ENCODE data around the gene CAPRIN1. TPM values are rescaled to one million over a fixed set of nuclear protein-coding genes. Genes with fewer than 3 reads are reported as not detected.

Gene CAPRIN1
- total and polyA plus RNA-seq, 4 donors = 65.6 to 285 (median 119) TPM

DNA sequence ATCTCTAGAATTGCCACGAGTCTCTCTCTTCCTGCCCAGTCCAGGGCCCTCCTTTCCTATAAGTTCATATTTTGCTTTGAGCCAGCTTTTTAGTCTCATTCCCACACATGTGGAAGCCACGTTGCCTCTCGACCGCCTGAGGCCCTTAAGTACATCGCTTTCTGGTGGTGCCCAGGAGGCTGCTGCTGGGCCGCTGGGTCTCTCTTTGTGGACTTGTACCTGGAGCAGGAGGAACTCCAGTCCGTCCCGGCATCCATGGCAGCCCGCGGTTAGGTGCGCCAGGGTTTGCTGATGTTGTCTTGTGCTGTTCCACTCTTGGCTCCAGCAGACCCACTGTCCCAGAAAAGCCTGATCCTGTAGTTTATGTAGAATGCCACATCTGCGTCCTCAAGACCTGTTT, 94.9 kb downstream of the CAPRIN1 start:
- Histone ChIP-seq H3K27me3 (ENCODE audit: control insufficient read depth in 3 of 3, insufficient read depth in 3 of 3, low read length in 2 of 3) (no peaks in the 10 kb centered on the region), H3K36me3 (ENCODE audit: control insufficient read depth in 4 of 4, insufficient read depth in 4 of 4, low read length in 4 of 4) (peaks cover 34 to 69% (median 44%) of the 10 kb centered on the region in 4 donors), H3K4me1 (ENCODE audit: control insufficient read depth in 5 of 5, insufficient read depth in 5 of 5, low read length in 5 of 5) (no peaks in the 10 kb centered on the region), H3K9ac (ENCODE audit: insufficient read depth in 1 of 2, low read length in 2 of 2) (no peak overlapping the region), H3K27ac (ENCODE audit: low read depth in 1 of 2, low read length in 1 of 2) (no peak overlapping the region), H3K4me3 (no peak overlapping the region), H3K9me3 (ENCODE audit: control insufficient read depth in 4 of 4, insufficient read depth in 3 of 4, low read length in 3 of 4) (peaks cover 0 to 1% (median 0%) of the 10 kb centered on the region in 4 donors)
- DNase-seq = no peak
- TF ChIP-seq, protein P1, sequence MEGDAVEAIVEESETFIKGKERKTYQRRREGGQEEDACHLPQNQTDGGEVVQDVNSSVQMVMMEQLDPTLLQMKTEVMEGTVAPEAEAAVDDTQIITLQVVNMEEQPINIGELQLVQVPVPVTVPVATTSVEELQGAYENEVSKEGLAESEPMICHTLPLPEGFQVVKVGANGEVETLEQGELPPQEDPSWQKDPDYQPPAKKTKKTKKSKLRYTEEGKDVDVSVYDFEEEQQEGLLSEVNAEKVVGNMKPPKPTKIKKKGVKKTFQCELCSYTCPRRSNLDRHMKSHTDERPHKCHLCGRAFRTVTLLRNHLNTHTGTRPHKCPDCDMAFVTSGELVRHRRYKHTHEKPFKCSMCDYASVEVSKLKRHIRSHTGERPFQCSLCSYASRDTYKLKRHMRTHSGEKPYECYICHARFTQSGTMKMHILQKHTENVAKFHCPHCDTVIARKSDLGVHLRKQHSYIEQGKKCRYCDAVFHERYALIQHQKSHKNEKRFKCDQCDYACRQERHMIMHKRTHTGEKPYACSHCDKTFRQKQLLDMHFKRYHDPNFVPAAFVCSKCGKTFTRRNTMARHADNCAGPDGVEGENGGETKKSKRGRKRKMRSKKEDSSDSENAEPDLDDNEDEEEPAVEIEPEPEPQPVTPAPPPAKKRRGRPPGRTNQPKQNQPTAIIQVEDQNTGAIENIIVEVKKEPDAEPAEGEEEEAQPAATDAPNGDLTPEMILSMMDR (IDR thresholded peaks at IDR 0.05; ENCODE audit: control extremely low read depth, extremely low read depth) = no peak
- 92 to 95% methylated on average over 12 of the region's 12 CpGs for WGBS, 2 donors
- ATAC-seq (ENCODE audit: insufficient read depth, low FRiP score) = no peak

DNA sequence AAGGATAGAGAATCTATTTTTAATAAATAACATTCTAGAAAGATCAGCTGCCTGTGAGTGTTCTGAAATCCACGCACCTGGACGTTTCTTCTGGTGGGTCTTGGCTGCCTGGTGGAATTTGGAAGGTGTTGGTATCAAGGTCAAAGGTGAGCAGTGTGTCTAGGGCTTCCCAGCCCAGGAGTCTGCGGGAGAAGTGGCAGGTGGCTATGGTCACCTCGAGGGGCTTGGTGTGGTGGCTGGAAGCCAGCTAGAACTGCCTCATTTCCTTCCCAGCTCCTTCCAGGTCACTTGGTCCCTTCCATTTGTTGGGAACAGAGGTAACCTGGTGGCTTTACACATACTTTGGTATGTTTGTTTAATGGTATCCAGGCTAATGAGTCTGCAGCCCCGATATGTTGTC, 95.3 kb downstream of the CAPRIN1 start:
- Histone ChIP-seq H3K36me3 (ENCODE audit: control insufficient read depth in 4 of 4, insufficient read depth in 4 of 4, low read length in 4 of 4) (peaks cover 29 to 67% (median 40%) of the 10 kb centered on the region in 4 donors), H3K9ac (ENCODE audit: insufficient read depth in 1 of 2, low read length in 2 of 2) (no peak overlapping the region), H3K4me1 (ENCODE audit: control insufficient read depth in 5 of 5, insufficient read depth in 5 of 5, low read length in 5 of 5) (no peaks in the 10 kb centered on the region), H3K9me3 (ENCODE audit: control insufficient read depth in 4 of 4, insufficient read depth in 3 of 4, low read length in 3 of 4) (peaks cover 0 to 1% (median 0%) of the 10 kb centered on the region in 4 donors), H3K27ac (ENCODE audit: low read depth in 1 of 2, low read length in 1 of 2) (no peak overlapping the region), H3K27me3 (ENCODE audit: control insufficient read depth in 3 of 3, insufficient read depth in 3 of 3, low read length in 2 of 3) (no peaks in the 10 kb centered on the region), H3K4me3 (no peak overlapping the region)
- DNase-seq (no peak), ATAC-seq (ENCODE audit: insufficient read depth, low FRiP score) (no peak)
- TF ChIP-seq, protein P1 (IDR thresholded peaks at IDR 0.05; ENCODE audit: control extremely low read depth, extremely low read depth) = no peak
- WGBS, 2 donors = 84 to 89% methylated on average over 5 of the region's 5 CpGs

DNA sequence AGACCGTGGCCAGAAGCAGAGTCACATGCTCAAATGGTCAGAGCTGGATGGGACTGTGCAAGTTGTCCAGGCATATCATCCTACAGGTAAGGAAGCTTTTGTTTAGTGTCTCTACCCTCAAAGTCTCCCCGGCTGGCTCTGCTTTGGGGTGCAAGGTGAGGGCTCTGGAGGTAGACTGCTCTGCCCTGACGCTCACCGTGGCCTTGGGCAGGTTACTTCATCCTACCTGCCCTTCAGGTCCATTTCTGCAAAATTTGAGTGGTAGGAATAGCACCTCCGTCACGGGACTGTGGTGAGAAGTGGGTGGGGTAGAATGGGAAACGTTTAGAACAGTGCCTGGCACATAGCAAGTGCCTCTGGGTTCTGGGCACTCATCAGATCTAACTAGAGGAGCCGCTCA, 96.0 kb downstream of the CAPRIN1 start:
- Histone ChIP-seq H3K9ac (ENCODE audit: insufficient read depth in 1 of 2, low read length in 2 of 2) (no peak overlapping the region), H3K36me3 (ENCODE audit: control insufficient read depth in 4 of 4, insufficient read depth in 4 of 4, low read length in 4 of 4) (peaks cover 25 to 66% (median 36%) of the 10 kb centered on the region in 4 donors), H3K27ac (ENCODE audit: low read depth in 1 of 2, low read length in 1 of 2) (no peak overlapping the region), H3K4me3 (no peak overlapping the region), H3K9me3 (ENCODE audit: control insufficient read depth in 4 of 4, insufficient read depth in 3 of 4, low read length in 3 of 4) (peaks cover 0 to 1% (median 0%) of the 10 kb centered on the region in 4 donors), H3K27me3 (ENCODE audit: control insufficient read depth in 3 of 3, insufficient read depth in 3 of 3, low read length in 2 of 3) (no peaks in the 10 kb centered on the region), H3K4me1 (ENCODE audit: control insufficient read depth in 5 of 5, insufficient read depth in 5 of 5, low read length in 5 of 5) (peaks cover 0 to 2% (median 0%) of the 10 kb centered on the region in 5 donors)
- ATAC-seq (ENCODE audit: insufficient read depth, low FRiP score) (no peak), DNase-seq (no peak)
- TF ChIP-seq, protein P1 (IDR thresholded peaks at IDR 0.05; ENCODE audit: control extremely low read depth, extremely low read depth) = no peak
- WGBS, 2 donors = 86 to 89% methylated on average over 8 of the region's 8 CpGs
